Panc1 (cell line): ENCODE results near the gene ZNF48. TPM values are rescaled to one million over a fixed set of nuclear protein-coding genes. Genes with fewer than 3 reads are reported as not detected.

Experiments
- ATAC-seq: fragments of 200-7000 bp; cut with Tn5 transposase; 2 replicates; pipeline ENCODE4 v1.9.1; 2020; ENCODE audit warnings: mild to moderate bottlenecking, moderate library complexity
- BruUV-seq: library from RNA; stranded (reverse); fragments of 400-500 nt; replicated peaks from 2 replicates; lab custom pipeline; 2021; lab: Mats Ljungman, UMichigan
- CTCF ChIA-PET: fragments of 300-600 bp; sonication (Branson Sonifier 250); formaldehyde crosslinking; loops from one replicate; lab custom pipeline; 2022; ENCODE audit warnings: antibody characterized with exemption; lab: Charles Lee
- POLR2A ChIA-PET: fragments of 300-600 bp; sonication (Branson Sonifier 250); formaldehyde crosslinking; loops from one replicate; lab custom pipeline; 2022; ENCODE audit warnings: antibody characterized with exemption; lab: Charles Lee
- DNase-seq: peaks from one replicate; pipeline ENCODE4 v3.0.0-alpha.2; 2010; ENCODE audit warnings: low read depth, low spot score
- H3K27ac ChIP-seq: 2 replicates; pipeline ENCODE4 v1.5.1; 2011; ENCODE audit warnings: mild to moderate bottlenecking, low read length, inconsistent platforms
- H3K27me3 ChIP-seq: fragments of 200-500 bp; sonication (Bioruptor generic); 2 replicates; pipeline ENCODE4 v1.6.0; 2014; ENCODE audit warnings: low read length, inconsistent platforms; ENCODE audit not compliant: control insufficient read depth, insufficient read depth
- H3K36me3 ChIP-seq: fragments of 200-500 bp; sonication (Bioruptor generic); 2 replicates; pipeline ENCODE4 v1.5.1; 2014; ENCODE audit warnings: inconsistent platforms, mild to moderate bottlenecking, low read length, moderate library complexity; ENCODE audit not compliant: control insufficient read depth, insufficient read depth
- H3K4me1 ChIP-seq: 2 replicates; pipeline ENCODE4 v1.5.1; 2011; ENCODE audit warnings: inconsistent platforms, mild to moderate bottlenecking, low read length, moderate library complexity; ENCODE audit not compliant: control insufficient read depth, insufficient read depth
- H3K4me3 ChIP-seq, 2 experiments: 2 replicates each; pipeline ENCODE4 v1.5.1; 2011 to 2012; ENCODE audit warnings: low read depth in 2 of 2, low read length in 2 of 2, mild to moderate bottlenecking in 2 of 2, inconsistent platforms in 1 of 2, moderate library complexity in 1 of 2
- H3K9me3 ChIP-seq: fragments of 200-500 bp; sonication (Bioruptor generic); 2 replicates; pipeline ENCODE4 v1.5.1; 2014; ENCODE audit warnings: low read depth, mild to moderate bottlenecking, inconsistent platforms, low read length, moderate library complexity; ENCODE audit not compliant: control insufficient read depth, insufficient read depth
- POLR2AphosphoS5 ChIP-seq: IDR thresholded peaks from 2 replicates; pipeline ENCODE4 v1.6.1; 2012; ENCODE audit warnings: mild to moderate bottlenecking, low read depth, low read length, moderate library complexity
- SIN3A ChIP-seq: IDR thresholded peaks from 2 replicates; pipeline ENCODE4 v1.6.1; 2012; ENCODE audit warnings: low read depth, mild to moderate bottlenecking, low read length, moderate library complexity, borderline replicate concordance; ENCODE audit not compliant: insufficient read depth
- TCF7L2 ChIP-seq: IDR thresholded peaks from 2 replicates; pipeline ENCODE4 v1.6.1; 2011; ENCODE audit warnings: mild to moderate bottlenecking, low read depth, low read length, inconsistent platforms
- in situ Hi-C: cut with HindIII; loops from 2 replicates; pipeline ENCODE4 v1.10.0; 2016; ENCODE audit warnings: low sequenced_read_pairs, low pct_unique_long_range_greater_than_20kb
- intact Hi-C: fragments of 100-400 bp; cut with micrococcal nuclease; formaldehyde crosslinking; loops from one replicate; pipeline ENCODE4 v1.10.0; 2022; ENCODE audit not compliant: unreplicated experiment
- total RNA-seq: library from RNA; stranded (reverse); gene quantifications from one replicate; pipeline ENCODE4 v1.2.1, GENCODE V29; 2021; ENCODE audit not compliant: unreplicated experiment
- TF ChIP-seq, protein P1 (sequence below): fragments of 450-650 bp; IDR thresholded peaks from 2 replicates; pipeline ENCODE4 v1.5.1; 2017; ENCODE audit warnings: mild to moderate bottlenecking
- TF ChIP-seq, protein P2 (sequence below), 2 experiments: IDR thresholded peaks; 2 replicates each; pipeline ENCODE4 v1.6.1; 2011 to 2012; ENCODE audit warnings: low read depth in 2 of 2, control low read depth in 1 of 2, low read length in 1 of 2, mild to moderate bottlenecking in 1 of 2, moderate library complexity in 1 of 2; ENCODE audit not compliant: insufficient read depth in 1 of 2

ZNF48 gene
- total RNA-seq, 1 experiment from 2014 or later, result 16.6 TPM

DNA sequence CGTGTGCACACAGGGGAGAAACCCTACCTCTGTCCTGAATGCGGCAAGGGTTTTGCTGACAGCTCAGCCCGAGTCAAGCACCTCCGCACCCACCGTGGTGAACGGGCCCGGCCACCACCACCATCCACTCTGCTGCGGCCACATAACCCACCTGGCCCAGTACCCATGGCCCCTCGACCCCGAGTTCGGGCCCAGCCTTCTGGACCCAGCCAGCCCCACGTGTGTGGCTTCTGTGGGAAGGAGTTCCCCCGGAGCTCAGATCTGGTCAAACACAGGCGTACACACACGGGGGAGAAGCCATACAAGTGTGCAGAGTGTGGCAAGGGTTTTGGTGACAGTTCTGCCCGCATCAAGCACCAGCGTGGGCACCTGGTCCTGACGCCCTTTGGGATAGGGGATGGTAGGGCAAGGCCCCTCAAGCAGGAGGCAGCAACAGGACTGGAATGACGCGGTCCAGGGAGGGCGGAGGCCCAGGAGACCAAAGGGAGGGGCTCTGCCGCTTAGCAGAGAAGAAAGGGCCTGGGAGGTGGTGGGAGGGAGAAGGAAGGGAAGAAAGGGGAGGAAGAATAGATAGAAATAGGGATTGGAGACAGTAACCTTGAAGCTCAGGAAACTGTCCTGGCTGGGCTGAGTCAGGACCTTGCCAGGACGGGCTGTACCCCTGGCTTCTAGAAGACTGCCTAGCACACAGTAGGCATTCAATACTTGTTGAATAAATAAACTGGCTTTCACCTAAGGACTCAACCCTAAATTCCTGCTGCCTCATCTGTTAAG lies 3.6 kb downstream of the ZNF48 start:
- no peaks in the 10 kb centered on the region for H3K27me3 ChIP-seq
- no peak overlapping the region for H3K4me3 ChIP-seq
- H3K27ac ChIP-seq, result peak overlapping the region; percentile 91
- CTCF ChIA-PET, result no interaction called here
- H3K9me3 ChIP-seq, result no peaks in the 10 kb centered on the region
- DNase-seq (no peak), ATAC-seq (no peak)
- intact Hi-C loops, result no loop called here
- no TSS peak for BruUV-seq
- no peak for TF ChIP-seq POLR2AphosphoS5
- no peak for TF ChIP-seq SIN3A
- TF ChIP-seq TCF7L2, result no peak
- TF ChIP-seq, protein P1, sequence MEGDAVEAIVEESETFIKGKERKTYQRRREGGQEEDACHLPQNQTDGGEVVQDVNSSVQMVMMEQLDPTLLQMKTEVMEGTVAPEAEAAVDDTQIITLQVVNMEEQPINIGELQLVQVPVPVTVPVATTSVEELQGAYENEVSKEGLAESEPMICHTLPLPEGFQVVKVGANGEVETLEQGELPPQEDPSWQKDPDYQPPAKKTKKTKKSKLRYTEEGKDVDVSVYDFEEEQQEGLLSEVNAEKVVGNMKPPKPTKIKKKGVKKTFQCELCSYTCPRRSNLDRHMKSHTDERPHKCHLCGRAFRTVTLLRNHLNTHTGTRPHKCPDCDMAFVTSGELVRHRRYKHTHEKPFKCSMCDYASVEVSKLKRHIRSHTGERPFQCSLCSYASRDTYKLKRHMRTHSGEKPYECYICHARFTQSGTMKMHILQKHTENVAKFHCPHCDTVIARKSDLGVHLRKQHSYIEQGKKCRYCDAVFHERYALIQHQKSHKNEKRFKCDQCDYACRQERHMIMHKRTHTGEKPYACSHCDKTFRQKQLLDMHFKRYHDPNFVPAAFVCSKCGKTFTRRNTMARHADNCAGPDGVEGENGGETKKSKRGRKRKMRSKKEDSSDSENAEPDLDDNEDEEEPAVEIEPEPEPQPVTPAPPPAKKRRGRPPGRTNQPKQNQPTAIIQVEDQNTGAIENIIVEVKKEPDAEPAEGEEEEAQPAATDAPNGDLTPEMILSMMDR, result no peak
- TF ChIP-seq, protein P2, sequence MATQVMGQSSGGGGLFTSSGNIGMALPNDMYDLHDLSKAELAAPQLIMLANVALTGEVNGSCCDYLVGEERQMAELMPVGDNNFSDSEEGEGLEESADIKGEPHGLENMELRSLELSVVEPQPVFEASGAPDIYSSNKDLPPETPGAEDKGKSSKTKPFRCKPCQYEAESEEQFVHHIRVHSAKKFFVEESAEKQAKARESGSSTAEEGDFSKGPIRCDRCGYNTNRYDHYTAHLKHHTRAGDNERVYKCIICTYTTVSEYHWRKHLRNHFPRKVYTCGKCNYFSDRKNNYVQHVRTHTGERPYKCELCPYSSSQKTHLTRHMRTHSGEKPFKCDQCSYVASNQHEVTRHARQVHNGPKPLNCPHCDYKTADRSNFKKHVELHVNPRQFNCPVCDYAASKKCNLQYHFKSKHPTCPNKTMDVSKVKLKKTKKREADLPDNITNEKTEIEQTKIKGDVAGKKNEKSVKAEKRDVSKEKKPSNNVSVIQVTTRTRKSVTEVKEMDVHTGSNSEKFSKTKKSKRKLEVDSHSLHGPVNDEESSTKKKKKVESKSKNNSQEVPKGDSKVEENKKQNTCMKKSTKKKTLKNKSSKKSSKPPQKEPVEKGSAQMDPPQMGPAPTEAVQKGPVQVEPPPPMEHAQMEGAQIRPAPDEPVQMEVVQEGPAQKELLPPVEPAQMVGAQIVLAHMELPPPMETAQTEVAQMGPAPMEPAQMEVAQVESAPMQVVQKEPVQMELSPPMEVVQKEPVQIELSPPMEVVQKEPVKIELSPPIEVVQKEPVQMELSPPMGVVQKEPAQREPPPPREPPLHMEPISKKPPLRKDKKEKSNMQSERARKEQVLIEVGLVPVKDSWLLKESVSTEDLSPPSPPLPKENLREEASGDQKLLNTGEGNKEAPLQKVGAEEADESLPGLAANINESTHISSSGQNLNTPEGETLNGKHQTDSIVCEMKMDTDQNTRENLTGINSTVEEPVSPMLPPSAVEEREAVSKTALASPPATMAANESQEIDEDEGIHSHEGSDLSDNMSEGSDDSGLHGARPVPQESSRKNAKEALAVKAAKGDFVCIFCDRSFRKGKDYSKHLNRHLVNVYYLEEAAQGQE (IDR thresholded peaks at IDR 0.05; ENCODE audit: insufficient read depth in 1 of 2, low read depth in 2 of 2, low read length in 1 of 2), result no peak
- in situ Hi-C loops, result no loop called here
- peaks cover 19% of the 10 kb centered on the region for H3K4me1 ChIP-seq
- POLR2A ChIA-PET, result no interaction called here
- no peaks in the 10 kb centered on the region for H3K36me3 ChIP-seq

DNA sequence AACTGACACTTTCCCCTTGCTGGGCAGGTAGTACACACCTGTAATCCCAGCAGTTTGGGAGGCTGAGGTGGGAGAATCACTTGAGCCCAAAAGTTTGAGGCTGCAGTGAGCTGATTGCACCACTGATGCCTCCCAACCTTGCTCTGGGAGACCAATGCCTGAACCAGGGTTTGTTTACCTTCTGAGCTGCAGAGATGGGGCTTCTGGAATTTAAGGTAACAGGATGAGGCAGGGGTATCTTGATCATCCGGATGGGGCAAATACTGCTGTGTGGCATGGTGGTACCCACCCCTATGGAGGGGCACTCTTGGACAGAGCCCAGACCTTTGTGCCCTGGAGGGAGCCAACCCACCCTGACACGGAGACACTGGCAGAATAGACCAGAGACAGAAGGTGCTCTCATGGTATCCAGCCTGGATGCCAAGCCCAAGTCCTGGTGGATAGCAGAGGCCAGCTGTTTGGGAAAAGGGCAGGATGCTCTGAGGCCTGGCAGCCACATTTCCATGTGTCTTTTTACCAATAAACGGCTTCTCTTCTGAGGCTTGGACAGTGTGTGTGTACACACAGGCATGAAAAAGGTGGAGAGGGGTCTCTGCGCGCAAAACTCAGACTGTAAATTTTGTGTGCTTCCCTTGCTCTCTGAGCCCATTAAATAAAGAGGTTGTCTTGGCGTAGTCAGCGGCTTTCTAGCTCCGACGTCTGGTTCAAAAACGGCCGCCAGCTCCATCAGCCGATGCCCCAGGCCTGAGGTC lies 4.4 kb downstream of the ZNF48 start:
- H3K4me1 ChIP-seq, result peaks cover 17% of the 10 kb centered on the region
- POLR2A ChIA-PET, result no interaction called here
- in situ Hi-C loops (no loop called here), intact Hi-C loops (no loop called here)
- H3K9me3 ChIP-seq, result no peaks in the 10 kb centered on the region
- CTCF ChIA-PET, result interaction anchor here (0.6 kb wide), 2 partner anchors 51 to 215 kb away, joined by 3 to 4 read pairs; no protein-coding TSS in a partner anchor
- ATAC-seq (no peak), DNase-seq (no peak)
- H3K4me3 ChIP-seq, result peak overlapping the region; percentile 66 to 95
- H3K36me3 ChIP-seq, result no peaks in the 10 kb centered on the region
- TF ChIP-seq SIN3A (no peak), TCF7L2 (no peak), POLR2AphosphoS5 (no peak)
- TF ChIP-seq, protein P2 (IDR thresholded peaks at IDR 0.05; ENCODE audit: insufficient read depth in 1 of 2, low read depth in 2 of 2, low read length in 1 of 2), result no peak
- TF ChIP-seq, protein P1, result no peak
- BruUV-seq, result no TSS peak
- no peaks in the 10 kb centered on the region for H3K27me3 ChIP-seq
- H3K27ac ChIP-seq, result peak overlapping the region; percentile 91
